GM12875 (cell line): ENCODE measurements around the gene SGIP1.

Source experiments
- H3K4me3 ChIP-seq: one replicate; pipeline ENCODE4 v1.5.1; 2011; ENCODE audit warnings: low read depth, low read length, control low read depth
- CTCF ChIP-seq: IDR thresholded peaks from 2 replicates; pipeline ENCODE4 v1.5.1; 2011; ENCODE audit warnings: low read depth, mild to moderate bottlenecking, control low read depth, inconsistent platforms, low read length, moderate library complexity, borderline replicate concordance; ENCODE audit not compliant: insufficient read depth

Gene SGIP1

GRCh38 chr1:66533804-66534740 lies at the start of gene SGIP1:
Gene SGIP1, plus strand, starts transcription at chr1:66534153. Its CDS starts 206 bp downstream, at chr1:66534359.
- no peak for TF ChIP-seq CTCF

GRCh38 chr1:66489151-66489550 lies 44.8 kb upstream of the SGIP1 start:
- no peak for TF ChIP-seq CTCF
- H3K4me3 ChIP-seq: no peak overlapping the region

More at GRCh38 chr1:66533804-66534740, at the start of gene SGIP1:
- H3K4me3 ChIP-seq: no peak within 1 kb of the TSS

GRCh38 chr1:66489972-66490601 lies 43.9 kb upstream of the SGIP1 start:
- no peak for TF ChIP-seq CTCF
- no peak overlapping the region for H3K4me3 ChIP-seq

GRCh38 chr1:66490816-66491215 lies 43.1 kb upstream of the SGIP1 start:
- H3K4me3 ChIP-seq: no peak overlapping the region
- TF ChIP-seq CTCF: no peak

- H3K4me3 ChIP-seq: no peak overlapping the region
- no peak for TF ChIP-seq CTCF
Measured at GRCh38 chr1:66492424-66492823, 41.5 kb upstream of the SGIP1 start.

- no peak overlapping the region for H3K4me3 ChIP-seq
- TF ChIP-seq CTCF: no peak
Measured at GRCh38 chr1:66493731-66494130, 40.2 kb upstream of the SGIP1 start.

GRCh38 chr1:66494482-66494881 lies 39.5 kb upstream of the SGIP1 start:
- TF ChIP-seq CTCF: no peak
- no peak overlapping the region for H3K4me3 ChIP-seq
